Liver (tissue), 1 donor: ENCODE measurements around the gene MGAT4C.
"Not testable (repeated sequence)": the region's sequence is repeated elsewhere in the genome, so short reads cannot be mapped to it uniquely, and the experiment has no call there.

Experiments used
- FOXA2 ChIP-seq: IDR thresholded peaks from 2 replicates; pipeline ENCODE4 v1.6.1; 2016; ENCODE audit warnings: antibody characterized with exemption
- MAX ChIP-seq: IDR thresholded peaks from 2 replicates; pipeline ENCODE4 v1.6.1; 2016; ENCODE audit warnings: antibody characterized with exemption

- not testable (repeated sequence) for TF ChIP-seq FOXA2, MAX
Measured at GRCh38 chr12:86059052-86059451, 197.1 kb downstream of the MGAT4C start.
